Measurements from ENCODE around the gene FHL2. TPM values are rescaled to one million over a fixed set of nuclear protein-coding genes. Genes with fewer than 3 reads are reported as not detected.

Gene FHL2
- total and polyA plus RNA-seq, 2 of the 13 experiments (the other 11 are each of a cell fraction or from before 2014, with no cell fraction given): 1.9 to 74.8 TPM

- TF ChIP-seq THRA (CRISPR knock-in tag; IDR thresholded peaks at IDR 0.05; ENCODE audit: borderline replicate concordance): no peak
- peak; percentile 39; the same call in 1 of the 2 replicates for TF ChIP-seq ZNF747 (CRISPR knock-in tag; IDR thresholded peaks at IDR 0.05; ENCODE audit: borderline replicate concordance)
- TF ChIP-seq ZNF205 (CRISPR knock-in tag; IDR thresholded peaks at IDR 0.05): no peak
- TF ChIP-seq GTF2F1 (IDR thresholded peaks at IDR 0.05; ENCODE audit: low read length): no peak
- TF ChIP-seq SPEN (CRISPR knock-in tag; IDR thresholded peaks at IDR 0.05; ENCODE audit: low read depth): peak; percentile 50; the same call in 1 of the 2 replicates
- peak; percentile 83 for TF ChIP-seq UBTF (CRISPR knock-in tag; IDR thresholded peaks at IDR 0.05)
- no peak for TF ChIP-seq ZNF143 (CRISPR knock-in tag; IDR thresholded peaks at IDR 0.05)
- peak; percentile 82; the same call in 1 of the 2 replicates for TF ChIP-seq ZBTB7B (CRISPR knock-in tag; IDR thresholded peaks at IDR 0.05)
- peak; percentile 88 for TF ChIP-seq TFDP2 (CRISPR knock-in tag; IDR thresholded peaks at IDR 0.05)
- TF ChIP-seq GATAD1 (CRISPR knock-in tag; IDR thresholded peaks at IDR 0.05): no peak
- TF ChIP-seq ZNF3 (CRISPR knock-in tag; IDR thresholded peaks at IDR 0.05): no peak
- TF ChIP-seq PHF8 (CRISPR knock-in tag; IDR thresholded peaks at IDR 0.05): peak; percentile 51; the same call in 1 of the 2 replicates
- no peak for TF ChIP-seq NCOA2 (CRISPR knock-in tag; IDR thresholded peaks at IDR 0.05)
- 0 out of 2 replicates have a peak, but pooled peaks have one; percentile 54 for TF ChIP-seq ZNF709 (CRISPR knock-in tag; IDR thresholded peaks at IDR 0.05)
Measured at GRCh38 chr2:105398336-105399206, at the start of gene FHL2 (continued).

Data from HepG2 (cell line).